GM19455 (cell line): Measurements from ENCODE around the gene RFX7.
A peak's percentile ranks its signal among the peaks of the same experiment; 100 is the strongest.
"Not testable (repeated sequence)": the region's sequence is repeated elsewhere in the genome, so short reads cannot be mapped to it uniquely, and the experiment has no call there.

ENCODE experiments used
- ATAC-seq: cut with Tn5 transposase; IDR thresholded peaks from one replicate; pipeline ENCODE4 v1.9.1; 2021; ENCODE audit not compliant: unreplicated experiment

RFX7 gene

GRCh38 chr15:56243163-56244037, at the start of gene RFX7:
RFX7 (minus strand) TSS chr15:56243879; CDS start chr15:56243285, 594 bp downstream.
- peak; percentile 44 for ATAC-seq

DNA sequence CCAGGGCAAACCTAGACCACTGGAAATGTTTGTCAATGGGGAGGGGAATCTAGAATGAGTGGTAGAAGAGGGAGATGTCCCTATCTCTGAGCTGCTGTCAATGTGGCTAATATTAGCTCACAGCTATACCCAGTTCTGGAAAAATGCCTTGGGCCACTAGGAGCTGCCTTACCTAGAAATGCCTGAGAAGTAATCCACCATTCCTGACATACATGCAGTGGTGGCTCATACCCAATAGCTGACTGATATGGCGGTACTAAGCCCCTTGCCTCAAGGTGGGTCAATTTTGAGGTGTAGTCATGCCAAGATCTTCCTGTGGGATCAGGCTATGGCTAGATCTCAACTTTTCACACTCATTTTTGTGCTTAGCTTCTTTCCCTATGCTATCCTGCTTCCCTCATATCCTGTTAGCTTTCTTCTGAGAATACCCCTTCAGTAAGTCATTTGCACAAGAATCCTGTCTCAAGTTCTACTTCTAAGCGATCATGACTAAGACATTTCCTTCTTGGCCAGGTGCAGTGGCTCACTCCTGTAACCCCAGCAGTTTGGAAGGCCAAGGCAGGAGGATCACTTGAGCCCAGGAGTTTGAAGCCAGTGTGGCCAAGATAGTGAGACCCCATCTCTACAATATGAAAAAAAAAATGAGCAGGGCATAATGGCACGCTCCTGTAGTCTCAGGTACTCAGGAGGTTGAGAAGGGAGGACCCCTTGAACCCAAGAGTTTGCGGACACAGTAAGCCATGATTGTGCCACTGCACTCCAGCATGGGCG, 49.1 kb upstream of the RFX7 start:
- ATAC-seq = no peak

DNA sequence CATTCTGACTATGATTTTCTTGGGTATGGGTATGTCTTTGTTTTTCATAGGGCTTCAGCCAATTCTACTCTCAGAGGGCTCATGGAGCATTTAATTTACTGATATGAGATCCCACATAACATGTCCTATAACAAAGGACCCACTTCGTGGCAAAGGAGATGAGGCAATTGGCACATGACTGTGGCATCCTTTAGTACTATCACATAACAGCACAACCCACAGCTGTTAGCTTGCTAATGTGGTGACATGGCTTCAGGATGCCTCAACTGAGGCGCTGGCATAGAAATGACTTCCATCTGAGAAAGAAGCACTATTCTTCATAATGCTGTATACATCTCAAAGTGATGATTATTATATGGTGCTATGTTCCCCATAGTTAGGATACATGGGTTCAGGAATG, 48.1 kb upstream of the RFX7 start:
- ATAC-seq = no peak

DNA sequence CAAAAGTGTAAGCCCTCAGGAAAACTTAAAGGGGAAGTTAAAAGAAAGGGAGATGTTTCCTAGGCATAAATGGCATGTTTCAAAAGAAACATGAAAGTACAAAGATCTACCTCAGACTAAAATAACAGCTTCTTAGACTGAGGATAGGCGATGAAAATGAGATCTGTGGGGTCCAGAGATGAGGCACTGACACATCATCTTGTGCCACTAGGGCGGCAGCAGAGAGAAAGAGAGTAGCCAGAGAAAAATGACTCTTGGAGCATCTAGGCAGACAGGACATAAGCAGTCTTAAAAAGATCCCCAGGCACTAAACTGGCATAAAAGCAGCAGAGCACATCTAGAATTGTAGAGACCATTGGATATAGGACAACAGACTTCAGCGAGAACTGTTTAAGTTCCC, 42.5 kb upstream of the RFX7 start:
- ATAC-seq = no peak

DNA sequence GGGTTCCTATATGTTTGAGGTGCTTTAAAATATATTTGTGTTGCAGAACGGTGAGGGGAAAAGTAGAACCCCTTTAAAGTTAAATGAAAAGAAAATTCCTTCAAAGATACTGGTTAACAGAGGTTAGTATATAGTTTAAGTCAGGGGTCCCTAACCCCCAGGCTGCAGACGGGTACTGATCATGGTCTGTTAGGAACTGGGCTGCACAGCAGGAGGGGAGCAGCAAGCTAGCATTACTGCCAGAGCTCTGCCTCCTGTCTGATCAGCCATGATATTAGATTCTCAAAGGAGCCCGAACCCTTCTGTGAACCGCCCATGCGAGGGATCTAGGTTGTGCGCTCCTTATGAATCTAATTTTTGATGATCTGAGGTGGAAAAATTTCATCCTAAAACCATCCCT, 37.5 kb upstream of the RFX7 start:
- no peak for ATAC-seq

- ATAC-seq = no peak
These were observed 30.0 kb upstream of the RFX7 start for GRCh38 chr15:56273724-56274123.

- ATAC-seq = no peak
These were observed 28.8 kb upstream of the RFX7 start for GRCh38 chr15:56272454-56272853.

DNA sequence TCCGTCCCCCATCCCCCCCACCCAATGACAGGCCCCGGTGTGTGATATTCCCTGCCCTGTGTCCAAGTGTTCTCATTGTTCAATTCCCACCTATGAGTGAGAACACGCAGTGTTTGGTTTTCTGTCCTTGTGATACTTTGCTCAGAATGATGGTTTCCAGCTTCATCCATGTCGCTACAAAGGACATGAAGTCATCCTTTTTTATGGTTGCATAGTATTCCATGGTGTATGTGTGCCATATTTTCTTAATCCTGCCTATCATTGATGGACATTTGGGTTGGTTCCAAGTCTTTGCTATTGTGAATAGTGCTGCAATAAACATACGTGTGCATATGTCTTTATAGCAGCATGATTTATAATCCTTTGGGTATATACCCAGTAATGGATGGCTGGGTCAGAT, 22.8 kb upstream of the RFX7 start:
- ATAC-seq = not testable (repeated sequence)

DNA sequence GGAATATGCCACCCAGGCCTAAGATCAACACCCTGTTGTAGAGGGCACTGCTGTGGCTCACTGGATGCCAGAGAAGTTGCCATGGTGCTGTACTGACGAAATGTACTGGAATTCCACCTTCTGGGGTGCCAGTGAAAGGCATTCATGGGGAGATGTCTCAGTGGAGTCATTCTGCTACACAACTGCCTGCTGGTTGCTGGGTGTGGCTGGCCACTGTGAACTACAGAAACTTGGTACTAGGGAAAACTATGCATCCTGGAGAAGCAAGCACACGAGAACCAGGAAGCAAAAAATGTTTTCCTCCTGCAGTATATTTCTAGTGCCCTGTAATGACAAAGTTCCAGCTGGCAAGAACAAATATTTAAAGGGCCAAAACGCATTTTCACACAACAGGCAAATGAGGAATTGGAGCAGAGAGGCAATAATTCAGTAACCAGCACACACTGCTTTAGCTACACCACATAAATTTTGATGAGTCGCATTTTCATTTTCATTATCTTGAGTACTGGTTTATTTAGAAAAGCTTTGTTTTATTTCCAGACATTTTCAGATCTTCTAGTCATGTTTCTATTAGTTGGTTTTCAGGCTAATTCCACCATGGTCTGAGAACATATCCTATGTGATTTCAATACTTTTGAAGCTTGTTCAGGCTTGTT, 18.3 kb upstream of the RFX7 start:
- no peak for ATAC-seq

- ATAC-seq = not testable (repeated sequence)
These were observed 13.6 kb upstream of the RFX7 start for GRCh38 chr15:56257306-56257705.

- ATAC-seq = no peak
These were observed 10.6 kb upstream of the RFX7 start for GRCh38 chr15:56254265-56254664.

- no peak for ATAC-seq
These were observed 8.7 kb upstream of the RFX7 start for GRCh38 chr15:56252386-56252785.

DNA sequence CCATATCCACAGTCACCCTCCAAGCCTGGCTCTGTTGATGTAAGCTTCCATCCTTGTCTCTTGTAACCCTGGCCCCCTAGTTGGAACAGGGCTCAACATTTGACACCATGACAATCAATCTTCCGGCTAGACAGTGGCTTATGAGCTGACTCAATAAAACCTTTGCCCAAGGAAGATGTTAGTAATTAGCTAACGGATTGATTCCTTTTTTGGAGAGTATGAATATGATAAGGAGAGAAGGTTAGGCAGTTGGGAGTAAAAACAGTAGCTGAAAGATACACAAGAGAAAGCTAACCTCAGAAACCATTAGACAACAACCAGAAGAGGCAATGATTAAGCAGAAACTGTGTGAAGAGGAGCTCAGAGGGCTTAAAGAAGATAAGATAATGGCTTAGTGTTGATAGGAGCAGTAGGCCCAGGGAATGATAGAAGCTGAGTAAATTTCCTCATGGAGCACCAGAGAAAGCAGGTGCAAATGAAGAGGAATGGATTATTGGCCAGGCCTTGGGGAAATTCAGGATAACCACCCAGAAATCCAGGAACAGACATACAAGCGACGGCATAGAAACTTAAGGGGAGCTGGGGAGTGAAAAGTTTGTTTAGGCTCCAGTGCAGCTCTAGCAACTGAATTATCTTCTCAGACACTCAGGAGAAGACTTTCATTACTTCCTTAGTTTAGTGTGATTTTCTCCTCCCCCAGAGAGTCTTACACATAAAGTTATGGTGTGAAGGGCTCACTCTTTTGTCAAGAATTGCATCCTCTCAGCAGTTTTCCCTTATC, 7.8 kb upstream of the RFX7 start:
- no peak for ATAC-seq

DNA sequence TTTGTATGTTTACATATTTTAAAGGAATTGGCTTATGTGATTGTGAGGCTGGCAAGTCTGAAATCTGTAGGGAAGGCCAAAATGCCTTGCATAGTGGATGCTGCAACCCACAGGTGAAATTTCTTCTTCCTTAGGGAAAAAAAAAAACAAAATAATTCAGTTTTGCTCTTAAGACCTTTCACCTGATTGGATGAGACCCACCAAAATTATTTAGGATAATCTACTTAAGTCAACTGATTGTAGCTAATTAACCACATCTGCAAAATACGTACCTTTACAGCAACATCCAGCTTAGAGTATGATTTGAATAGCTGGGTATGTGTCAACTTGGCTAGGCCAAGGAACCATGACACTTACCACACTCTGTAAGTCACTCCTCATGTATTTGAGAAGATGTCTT, 6.9 kb upstream of the RFX7 start:
- ATAC-seq = no peak

DNA sequence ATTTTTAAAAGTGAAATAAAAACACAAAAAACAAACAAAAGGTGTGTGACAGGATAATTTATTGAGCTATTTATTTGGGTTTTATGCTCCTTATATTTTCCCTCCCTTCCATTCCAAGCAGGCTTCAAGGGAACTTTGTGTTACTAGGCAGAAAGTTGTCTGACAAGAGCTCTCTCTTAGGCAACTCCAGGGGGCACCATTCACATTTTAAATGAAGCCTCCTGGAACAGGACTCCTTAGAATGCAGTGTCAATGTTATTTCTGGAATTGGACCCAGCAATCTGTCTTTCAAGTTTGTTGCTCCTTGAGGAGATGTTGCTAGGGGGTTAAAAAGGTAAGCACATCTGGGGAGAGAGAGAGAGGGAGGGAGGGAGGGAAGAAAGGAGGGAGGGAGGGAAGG, 5.4 kb upstream of the RFX7 start:
- no peak for ATAC-seq

DNA sequence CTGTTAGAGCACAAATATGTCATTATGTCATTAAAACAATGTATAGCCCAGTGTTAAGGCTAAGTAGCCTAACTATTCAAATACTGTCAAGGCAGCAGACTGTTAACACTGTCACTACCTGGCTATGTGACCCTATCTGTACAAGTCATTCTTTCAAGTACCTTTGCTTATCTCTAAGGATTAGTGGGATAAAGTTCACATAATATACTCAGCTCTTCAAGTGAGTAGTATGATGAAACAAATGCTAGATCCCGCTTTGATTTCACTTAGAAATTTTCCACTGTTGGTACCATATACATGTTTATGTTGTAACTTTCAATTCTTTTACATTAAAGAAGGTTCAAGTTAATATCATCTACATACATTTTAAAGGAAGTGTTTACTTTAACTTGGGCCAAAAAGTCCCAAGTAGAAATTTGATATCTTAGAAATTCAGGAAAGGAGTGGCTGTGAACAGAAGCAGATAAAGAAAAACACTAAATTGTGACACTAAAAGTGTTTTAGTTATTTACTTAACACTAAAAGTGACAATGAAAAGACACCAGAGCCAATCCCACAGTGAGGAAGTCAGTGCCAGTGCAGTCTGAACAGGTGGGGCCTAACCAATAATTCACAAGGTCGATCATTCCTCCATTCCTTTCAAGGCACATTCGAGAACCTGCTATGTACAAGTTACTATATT, 4.8 kb upstream of the RFX7 start:
- ATAC-seq = no peak

DNA sequence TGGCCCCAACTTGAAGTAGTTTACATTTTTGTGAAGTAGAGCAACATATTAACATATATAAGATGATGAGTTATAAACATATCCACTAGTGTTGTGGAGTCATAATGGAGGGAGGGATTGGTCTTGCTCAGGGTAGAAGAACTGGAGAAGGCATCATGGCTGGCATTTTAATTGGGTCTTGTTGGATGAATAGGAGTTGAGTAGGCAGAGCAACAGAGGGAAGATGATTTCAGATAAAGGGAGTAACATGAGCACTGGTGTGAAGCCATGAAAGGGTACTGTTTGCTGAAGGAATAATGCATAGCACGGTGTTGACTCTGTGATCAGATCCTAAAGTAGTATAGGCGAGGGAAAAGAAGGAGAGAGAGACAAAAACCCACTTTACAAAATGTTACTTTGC, 3.6 kb upstream of the RFX7 start:
- ATAC-seq = no peak

GRCh38 chr15:56245871-56246814, 2.5 kb upstream of the RFX7 start:
- ATAC-seq = peak; percentile 54
